Measurements from ENCODE around the gene RABGAP1L. TPM values are rescaled to one million over a fixed set of nuclear protein-coding genes. Genes with fewer than 3 reads are reported as not detected.

RABGAP1L gene
- total and polyA plus RNA-seq, 2 donors (not counting 3 experiments of a cell fraction or from before 2014, with no cell fraction given), result 6.4 to 22.2 TPM

DNA sequence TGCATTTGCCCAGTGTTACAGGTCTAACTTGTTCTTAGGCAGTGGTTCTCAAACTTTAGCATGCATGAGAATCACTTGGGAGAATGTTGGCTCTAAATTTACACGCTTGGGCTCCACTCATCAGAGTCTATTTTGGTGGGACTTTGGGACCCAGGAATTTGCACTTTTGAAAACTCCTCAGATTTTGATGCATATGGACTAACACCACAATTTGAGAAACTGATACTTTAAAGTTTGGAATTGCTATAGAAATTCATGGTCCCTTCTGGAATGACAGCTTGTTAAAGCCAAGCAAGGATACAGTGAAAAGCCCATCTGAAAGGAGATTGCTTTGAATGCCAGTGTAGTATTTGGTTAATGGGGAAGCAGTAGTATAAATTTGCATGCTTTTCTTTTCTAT, 320.0 kb downstream of the RABGAP1L start:
- H3K4me1 ChIP-seq (ENCODE audit: control insufficient read depth, extremely low read depth, insufficient read depth, low read length), result no peaks in the 10 kb centered on the region

More for the DNA sequence above, 320.0 kb downstream of the RABGAP1L start:
- dilution Hi-C loops (cut with MboI; ENCODE audit: extremely low pct_ligation_motif_present, low sequenced_read_pairs) (no loop called here), intact Hi-C loops (cut with micrococcal nuclease) (no loop called here)
- Histone ChIP-seq H3K36me3 (ENCODE audit: control insufficient read depth in 2 of 2, extremely low read depth in 1 of 2, insufficient read depth in 2 of 2, low read length in 2 of 2) (no peaks in the 10 kb centered on the region), H4K20me1 (replicated peaks; ENCODE audit: control insufficient read depth, extremely low read depth, insufficient read depth, low read length) (no peaks in the 10 kb centered on the region), H3K4me3 (replicated peaks in 1 of 3; ENCODE audit: insufficient read depth in 1 of 3, low read depth in 1 of 3, low read length in 3 of 3) (no peak overlapping the region), H3K9me1 (replicated peaks; ENCODE audit: control insufficient read depth, extremely low read depth, insufficient read depth, low read length) (no peaks in the 10 kb centered on the region), H3K4me2 (ENCODE audit: insufficient read depth, low read length) (no peak overlapping the region), H3K79me2 (ENCODE audit: control insufficient read depth, insufficient read depth, low read length) (no peaks in the 10 kb centered on the region), H3K27ac (ENCODE audit: insufficient read depth, low read depth, low read length) (no peak overlapping the region), H2AFZ (ENCODE audit: low read depth, low read length) (no peak overlapping the region), H3K9ac (replicated peaks; ENCODE audit: extremely low read depth, insufficient read depth, low read length) (no peak overlapping the region), H3K27me3 (ENCODE audit: control insufficient read depth in 2 of 2, insufficient read depth in 2 of 2, low read length in 2 of 2) (no peaks in the 10 kb centered on the region), H3K9me3 (replicated peaks; ENCODE audit: control insufficient read depth, insufficient read depth, low read length) (no peaks in the 10 kb centered on the region)
- POLR2A ChIA-PET, result no interaction called here
- DNase-seq (ENCODE audit: low read depth, low spot score), result no peak
- CTCF ChIA-PET, result no interaction called here
- no TSS peak for BruUV-seq (replicated peaks)
- TF ChIP-seq MYC (IDR thresholded peaks at IDR 0.05; ENCODE audit: low read depth, low read length) (no peak), POLR2A (IDR thresholded peaks at IDR 0.05; ENCODE audit: low read depth, low read length) (no peak), POLR2AphosphoS5 (IDR thresholded peaks at IDR 0.05; ENCODE audit: insufficient read depth, low read depth, low read length) (no peak), FOS (IDR thresholded peaks at IDR 0.05; ENCODE audit: borderline replicate concordance, insufficient read depth, low read length) (no peak), EZH2 (IDR thresholded peaks at IDR 0.05; ENCODE audit: borderline replicate concordance, low read depth, low read length, severe bottlenecking) (no peak), JUN (IDR thresholded peaks at IDR 0.05; ENCODE audit: borderline replicate concordance, insufficient read depth, insufficient read length, low read depth) (no peak), GATA2 (IDR thresholded peaks at IDR 0.05; ENCODE audit: insufficient read depth, insufficient read length, low read depth, low read length) (no peak)
- TF ChIP-seq, protein P1, sequence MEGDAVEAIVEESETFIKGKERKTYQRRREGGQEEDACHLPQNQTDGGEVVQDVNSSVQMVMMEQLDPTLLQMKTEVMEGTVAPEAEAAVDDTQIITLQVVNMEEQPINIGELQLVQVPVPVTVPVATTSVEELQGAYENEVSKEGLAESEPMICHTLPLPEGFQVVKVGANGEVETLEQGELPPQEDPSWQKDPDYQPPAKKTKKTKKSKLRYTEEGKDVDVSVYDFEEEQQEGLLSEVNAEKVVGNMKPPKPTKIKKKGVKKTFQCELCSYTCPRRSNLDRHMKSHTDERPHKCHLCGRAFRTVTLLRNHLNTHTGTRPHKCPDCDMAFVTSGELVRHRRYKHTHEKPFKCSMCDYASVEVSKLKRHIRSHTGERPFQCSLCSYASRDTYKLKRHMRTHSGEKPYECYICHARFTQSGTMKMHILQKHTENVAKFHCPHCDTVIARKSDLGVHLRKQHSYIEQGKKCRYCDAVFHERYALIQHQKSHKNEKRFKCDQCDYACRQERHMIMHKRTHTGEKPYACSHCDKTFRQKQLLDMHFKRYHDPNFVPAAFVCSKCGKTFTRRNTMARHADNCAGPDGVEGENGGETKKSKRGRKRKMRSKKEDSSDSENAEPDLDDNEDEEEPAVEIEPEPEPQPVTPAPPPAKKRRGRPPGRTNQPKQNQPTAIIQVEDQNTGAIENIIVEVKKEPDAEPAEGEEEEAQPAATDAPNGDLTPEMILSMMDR (IDR thresholded peaks at IDR 0.05; ENCODE audit: extremely low read depth in 1 of 2, insufficient read depth in 1 of 2, low read depth in 1 of 2, low read length in 2 of 2), result no peak
- TF ChIP-seq, protein P2, sequence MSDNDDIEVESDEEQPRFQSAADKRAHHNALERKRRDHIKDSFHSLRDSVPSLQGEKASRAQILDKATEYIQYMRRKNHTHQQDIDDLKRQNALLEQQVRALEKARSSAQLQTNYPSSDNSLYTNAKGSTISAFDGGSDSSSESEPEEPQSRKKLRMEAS (IDR thresholded peaks at IDR 0.05; ENCODE audit: insufficient read depth, insufficient read length), result no peak
- no peak for FAIRE-seq

Measured in endothelial cell of umbilical vein (primary cell).